ENCODE measurements around the gene KCNIP3.
"Not testable (repeated sequence)": the region's sequence is repeated elsewhere in the genome, so short reads cannot be mapped to it uniquely, and the experiment has no call there.

Gene KCNIP3

GRCh38 chr2:95372845-95373244, 75.7 kb downstream of the KCNIP3 start:
- H3K36me3 ChIP-seq (ENCODE audit: control insufficient read depth, insufficient read depth, low read length) = no peaks in the 10 kb centered on the region
- no peak overlapping the region for H3K4me3 ChIP-seq (ENCODE audit: low read length)
- H3K9me3 ChIP-seq (ENCODE audit: control insufficient read depth, insufficient read depth, low read length) = no peaks in the 10 kb centered on the region
- no peaks in the 10 kb centered on the region for H3K4me1 ChIP-seq (ENCODE audit: control insufficient read depth, insufficient read depth, low read length)
- DNase-seq (ENCODE audit: low read depth, low spot score) = no peak
- no peak overlapping the region for H3K27ac ChIP-seq (ENCODE audit: low read length)
- H3K27me3 ChIP-seq (ENCODE audit: control insufficient read depth, insufficient read depth, low read length) = no peaks in the 10 kb centered on the region
- WGBS (ENCODE audit: insufficient coverage, insufficient read length) = no CpG with 5 or more reads among the region's 8 CpGs

GRCh38 chr2:95374029-95374428, 76.9 kb downstream of the KCNIP3 start:
- Histone ChIP-seq H3K27me3 (ENCODE audit: control insufficient read depth, insufficient read depth, low read length) (no peaks in the 10 kb centered on the region), H3K27ac (ENCODE audit: low read length) (no peak overlapping the region), H3K36me3 (ENCODE audit: control insufficient read depth, insufficient read depth, low read length) (no peaks in the 10 kb centered on the region), H3K4me3 (ENCODE audit: low read length) (no peak overlapping the region), H3K4me1 (ENCODE audit: control insufficient read depth, insufficient read depth, low read length) (no peaks in the 10 kb centered on the region), H3K9me3 (ENCODE audit: control insufficient read depth, insufficient read depth, low read length) (no peaks in the 10 kb centered on the region)
- no CpG with 5 or more reads among the region's 6 CpGs for WGBS (ENCODE audit: insufficient coverage, insufficient read length)
- no peak for DNase-seq (ENCODE audit: low read depth, low spot score)

DNA sequence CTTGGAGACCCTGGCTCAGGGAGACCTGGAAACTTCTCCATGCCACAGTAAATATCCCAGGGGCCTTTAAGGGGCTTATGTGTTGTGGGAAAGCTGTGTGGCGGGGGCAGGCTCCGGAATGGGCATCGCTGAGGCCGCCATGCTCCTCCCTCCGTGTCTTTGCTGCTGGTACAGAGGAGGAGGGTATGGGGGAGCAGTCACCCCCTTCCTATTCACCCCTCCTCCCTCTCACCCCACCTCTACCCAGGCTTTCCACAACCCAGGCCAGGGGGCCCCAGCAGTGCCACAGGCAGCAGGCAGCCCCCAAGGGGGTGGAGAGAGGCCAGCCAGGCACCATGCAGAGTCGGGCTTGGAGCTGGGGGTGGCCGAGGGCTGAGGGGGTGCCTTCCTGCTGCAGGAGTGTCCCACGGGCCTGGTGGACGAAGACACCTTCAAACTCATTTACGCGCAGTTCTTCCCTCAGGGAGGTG, 77.3 kb downstream of the KCNIP3 start:
- Histone ChIP-seq H3K4me3 (ENCODE audit: low read length) (no peak overlapping the region), H3K9me3 (ENCODE audit: control insufficient read depth, insufficient read depth, low read length) (no peaks in the 10 kb centered on the region), H3K27ac (ENCODE audit: low read length) (no peak overlapping the region), H3K4me1 (ENCODE audit: control insufficient read depth, insufficient read depth, low read length) (no peaks in the 10 kb centered on the region), H3K36me3 (ENCODE audit: control insufficient read depth, insufficient read depth, low read length) (no peaks in the 10 kb centered on the region), H3K27me3 (ENCODE audit: control insufficient read depth, insufficient read depth, low read length) (no peaks in the 10 kb centered on the region)
- DNase-seq (ENCODE audit: low read depth, low spot score) = no peak
- no CpG with 5 or more reads among the region's 11 CpGs for WGBS (ENCODE audit: insufficient coverage, insufficient read length)

DNA sequence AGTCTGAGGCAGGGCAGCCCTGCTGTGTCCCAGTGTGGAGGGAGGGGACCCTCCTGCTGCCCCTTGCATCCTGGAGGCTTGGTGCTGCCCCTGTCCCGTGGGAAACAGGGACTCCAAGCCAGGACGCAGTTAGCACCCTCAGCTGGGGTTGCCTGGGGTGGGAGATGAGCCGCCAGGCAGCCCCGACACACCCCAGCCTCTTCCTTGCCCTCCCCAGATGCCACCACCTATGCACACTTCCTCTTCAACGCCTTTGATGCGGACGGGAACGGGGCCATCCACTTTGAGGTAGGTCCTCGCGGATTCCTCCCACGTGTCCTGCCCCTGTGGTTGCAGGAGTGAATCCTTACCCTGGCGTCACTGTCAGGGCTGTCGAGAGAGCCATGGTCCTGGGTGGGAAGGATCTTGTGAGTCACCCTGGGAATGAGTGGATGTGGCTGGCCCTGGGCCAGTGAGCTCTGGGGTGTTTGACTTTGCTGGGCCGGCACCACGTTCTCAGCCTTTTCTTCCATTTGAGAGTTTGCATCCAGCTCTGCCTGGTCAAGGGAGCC, 77.8 kb downstream of the KCNIP3 start:
- Histone ChIP-seq H3K4me3 (ENCODE audit: low read length) (no peak overlapping the region), H3K27ac (ENCODE audit: low read length) (no peak overlapping the region), H3K36me3 (ENCODE audit: control insufficient read depth, insufficient read depth, low read length) (no peaks in the 10 kb centered on the region), H3K9me3 (ENCODE audit: control insufficient read depth, insufficient read depth, low read length) (no peaks in the 10 kb centered on the region), H3K4me1 (ENCODE audit: control insufficient read depth, insufficient read depth, low read length) (no peaks in the 10 kb centered on the region), H3K27me3 (ENCODE audit: control insufficient read depth, insufficient read depth, low read length) (no peaks in the 10 kb centered on the region)
- WGBS (ENCODE audit: insufficient coverage, insufficient read length) = no CpG with 5 or more reads among the region's 15 CpGs
- DNase-seq (ENCODE audit: low read depth, low spot score) = no peak

DNA sequence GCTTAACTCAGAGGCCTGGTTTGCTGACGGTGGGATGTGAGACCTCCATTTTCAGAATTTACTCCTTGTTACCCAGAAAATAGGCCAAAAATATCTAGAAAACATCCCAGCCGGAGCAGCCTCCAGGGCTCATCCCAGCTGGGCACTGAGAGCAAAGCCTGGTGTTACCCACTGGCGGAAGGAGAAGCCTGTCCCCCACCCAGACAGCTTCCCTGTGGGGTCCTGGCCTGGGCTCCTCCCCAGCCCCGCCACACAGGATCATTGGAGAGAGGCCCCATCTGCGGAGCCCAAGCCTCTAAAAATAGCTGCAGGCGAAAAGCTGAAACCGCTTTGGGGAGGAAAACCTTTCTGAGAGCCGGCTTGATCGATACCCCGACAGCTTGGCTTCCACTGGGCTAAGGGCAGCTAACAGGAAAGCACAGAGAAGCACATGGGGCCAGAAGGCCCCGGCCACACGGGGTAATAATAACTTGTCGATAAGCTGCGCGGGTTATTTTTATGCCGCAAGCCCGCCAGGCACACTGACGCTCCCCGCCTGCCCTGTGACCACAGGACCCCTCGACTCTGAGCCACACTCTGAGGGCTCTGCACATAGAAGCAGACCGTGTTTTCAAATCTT, 78.5 kb downstream of the KCNIP3 start:
- WGBS (ENCODE audit: insufficient coverage, insufficient read length) = no CpG with 5 or more reads among the region's 21 CpGs
- H3K27ac ChIP-seq (ENCODE audit: low read length) = no peak overlapping the region
- DNase-seq (ENCODE audit: low read depth, low spot score) = no peak
- H3K4me1 ChIP-seq (ENCODE audit: control insufficient read depth, insufficient read depth, low read length) = no peaks in the 10 kb centered on the region
- no peak overlapping the region for H3K4me3 ChIP-seq (ENCODE audit: low read length)
- H3K36me3 ChIP-seq (ENCODE audit: control insufficient read depth, insufficient read depth, low read length) = no peaks in the 10 kb centered on the region
- H3K27me3 ChIP-seq (ENCODE audit: control insufficient read depth, insufficient read depth, low read length) = no peaks in the 10 kb centered on the region
- H3K9me3 ChIP-seq (ENCODE audit: control insufficient read depth, insufficient read depth, low read length) = no peaks in the 10 kb centered on the region

DNA sequence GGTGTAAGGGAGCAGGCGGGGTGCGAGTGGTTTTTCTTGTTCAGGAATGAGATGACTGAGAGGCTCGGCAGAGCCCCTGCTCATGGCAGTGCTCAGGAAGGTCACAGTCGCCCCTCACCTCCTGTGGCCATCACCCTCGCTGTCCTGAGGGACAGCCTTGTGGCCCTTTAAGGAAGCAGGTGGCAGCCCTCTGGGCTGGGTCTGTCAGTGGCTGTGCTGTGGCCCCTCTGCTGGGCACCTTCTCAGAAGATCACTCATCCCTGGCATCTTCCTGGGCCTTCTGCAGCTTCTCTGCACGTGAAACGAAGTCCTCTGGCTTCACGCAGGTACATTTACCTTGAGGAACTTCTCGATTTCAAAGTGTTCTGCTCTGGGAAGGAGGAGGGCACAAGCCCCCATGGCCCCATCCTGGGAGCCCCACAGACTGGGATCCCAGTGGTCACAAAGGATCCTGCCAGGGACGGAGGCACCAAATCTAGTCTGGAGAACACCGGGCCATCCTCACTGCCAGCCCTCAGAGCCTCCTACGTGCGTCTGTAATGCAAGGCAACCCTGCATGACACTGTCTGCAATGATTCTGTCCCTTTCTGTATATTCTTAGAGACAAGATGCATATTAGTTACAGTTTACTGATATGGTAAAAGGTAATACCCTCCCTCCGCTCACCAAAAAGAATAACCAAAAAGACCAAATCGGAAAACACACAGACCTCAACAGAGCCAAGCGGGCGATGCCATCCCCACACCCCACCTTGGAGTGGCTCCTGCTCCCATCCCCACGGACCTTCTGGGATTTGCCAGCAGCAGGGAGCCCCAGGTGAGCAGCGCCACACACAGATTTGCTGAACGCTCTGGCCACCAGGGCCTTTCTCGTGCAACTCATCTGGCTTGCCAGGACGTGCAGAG, 79.4 kb downstream of the KCNIP3 start:
- no CpG with 5 or more reads among the region's 22 CpGs for WGBS (ENCODE audit: insufficient coverage, insufficient read length)
- Histone ChIP-seq H3K27me3 (ENCODE audit: control insufficient read depth, insufficient read depth, low read length) (no peaks in the 10 kb centered on the region), H3K4me1 (ENCODE audit: control insufficient read depth, insufficient read depth, low read length) (no peaks in the 10 kb centered on the region), H3K27ac (ENCODE audit: low read length) (no peak overlapping the region), H3K36me3 (ENCODE audit: control insufficient read depth, insufficient read depth, low read length) (no peaks in the 10 kb centered on the region), H3K4me3 (ENCODE audit: low read length) (no peak overlapping the region), H3K9me3 (ENCODE audit: control insufficient read depth, insufficient read depth, low read length) (no peaks in the 10 kb centered on the region)
- no peak for DNase-seq (ENCODE audit: low read depth, low spot score)

GRCh38 chr2:95377216-95378123, 80.3 kb downstream of the KCNIP3 start:
- Histone ChIP-seq H3K36me3 (ENCODE audit: control insufficient read depth, insufficient read depth, low read length) (no peaks in the 10 kb centered on the region; the same call in 1 of the 2 replicates), H3K9me3 (ENCODE audit: control insufficient read depth, insufficient read depth, low read length) (no peaks in the 10 kb centered on the region), H3K27me3 (ENCODE audit: control insufficient read depth, insufficient read depth, low read length) (no peaks in the 10 kb centered on the region), H3K4me3 (ENCODE audit: low read length) (no peak overlapping the region), H3K4me1 (ENCODE audit: control insufficient read depth, insufficient read depth, low read length) (no peaks in the 10 kb centered on the region), H3K27ac (ENCODE audit: low read length) (no peak overlapping the region)
- DNase-seq (ENCODE audit: low read depth, low spot score) = no peak
- no CpG with 5 or more reads among the region's 17 CpGs for WGBS (ENCODE audit: insufficient coverage, insufficient read length)

DNA sequence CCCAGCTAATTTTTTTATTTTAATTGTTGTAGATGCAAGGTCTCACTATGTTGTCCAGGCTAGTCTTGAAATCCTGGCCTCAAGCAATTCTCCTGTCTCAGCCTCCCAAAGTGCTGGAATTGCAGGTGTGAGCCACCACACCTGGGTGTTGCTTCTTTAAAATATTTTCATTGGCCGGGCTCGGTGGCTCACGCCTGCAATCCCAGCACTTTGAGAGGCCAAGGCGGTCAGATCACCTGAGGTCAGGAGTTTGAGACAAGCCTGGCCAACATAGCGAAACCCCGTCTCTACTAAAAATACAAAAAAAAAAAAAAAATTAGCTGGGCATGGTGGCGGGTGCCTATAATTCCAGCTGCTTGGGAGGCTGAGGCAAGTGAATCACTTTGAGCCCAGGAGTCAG, 81.1 kb downstream of the KCNIP3 start:
- not testable (repeated sequence) for H3K36me3 ChIP-seq (ENCODE audit: control insufficient read depth, insufficient read depth, low read length); H3K27me3 ChIP-seq (ENCODE audit: control insufficient read depth, insufficient read depth, low read length); H3K4me1 ChIP-seq (ENCODE audit: control insufficient read depth, insufficient read depth, low read length); H3K27ac ChIP-seq (ENCODE audit: low read length); H3K4me3 ChIP-seq (ENCODE audit: low read length); H3K9me3 ChIP-seq (ENCODE audit: control insufficient read depth, insufficient read depth, low read length); DNase-seq (ENCODE audit: low read depth, low spot score)
- WGBS (ENCODE audit: insufficient coverage, insufficient read length) = no CpG with 5 or more reads among the region's 7 CpGs

DNA sequence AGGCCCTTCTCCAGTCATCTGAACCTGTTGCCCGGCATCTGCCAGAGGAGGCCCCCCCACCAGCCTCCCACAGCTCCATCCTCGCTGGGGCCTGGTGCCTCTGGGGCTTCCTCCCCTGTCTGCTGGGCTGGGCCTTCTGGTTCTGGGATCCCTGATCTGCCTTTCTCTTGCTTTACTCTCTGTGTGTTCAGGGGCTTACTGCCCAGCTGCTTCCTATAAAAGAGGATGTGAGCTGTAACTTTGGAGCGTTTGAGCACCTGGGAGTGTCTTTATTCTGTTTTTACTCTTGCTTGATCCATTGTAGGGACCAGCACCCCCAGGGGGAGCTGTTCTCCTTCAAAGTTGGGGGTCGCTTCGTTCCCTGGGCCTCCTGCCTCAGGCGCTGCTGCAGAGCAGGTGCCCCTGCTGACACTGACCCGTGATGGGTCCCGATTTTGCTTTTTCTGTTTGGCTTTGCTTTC, 82.3 kb downstream of the KCNIP3 start:
- Histone ChIP-seq H3K27ac (ENCODE audit: low read length) (no peak overlapping the region), H3K36me3 (ENCODE audit: control insufficient read depth, insufficient read depth, low read length) (no peaks in the 10 kb centered on the region; the same call in 1 of the 2 replicates), H3K4me3 (ENCODE audit: low read length) (no peak overlapping the region), H3K9me3 (ENCODE audit: control insufficient read depth, insufficient read depth, low read length) (no peaks in the 10 kb centered on the region), H3K27me3 (ENCODE audit: control insufficient read depth, insufficient read depth, low read length) (no peaks in the 10 kb centered on the region), H3K4me1 (ENCODE audit: control insufficient read depth, insufficient read depth, low read length) (no peaks in the 10 kb centered on the region)
- no CpG with 5 or more reads among the region's 8 CpGs for WGBS (ENCODE audit: insufficient coverage, insufficient read length)
- DNase-seq (ENCODE audit: low read depth, low spot score) = no peak

- Histone ChIP-seq H3K36me3 (ENCODE audit: control insufficient read depth, insufficient read depth, low read length) (no peaks in the 10 kb centered on the region; the same call in 1 of the 2 replicates), H3K4me3 (ENCODE audit: low read length) (no peak overlapping the region), H3K27me3 (ENCODE audit: control insufficient read depth, insufficient read depth, low read length) (no peaks in the 10 kb centered on the region), H3K27ac (ENCODE audit: low read length) (no peak overlapping the region), H3K4me1 (ENCODE audit: control insufficient read depth, insufficient read depth, low read length) (no peaks in the 10 kb centered on the region), H3K9me3 (ENCODE audit: control insufficient read depth, insufficient read depth, low read length) (no peaks in the 10 kb centered on the region)
- no CpG with 5 or more reads among the region's 5 CpGs for WGBS (ENCODE audit: insufficient coverage, insufficient read length)
- no peak for DNase-seq (ENCODE audit: low read depth, low spot score)
Observed at GRCh38 chr2:95380280-95380679, 83.1 kb downstream of the KCNIP3 start.

Measured in iPS DF 6.9 (cell line).